SK-N-SH (cell line): Measurements from ENCODE around the gene CAPN7. TPM values are rescaled to one million over a fixed set of nuclear protein-coding genes. Genes with fewer than 3 reads are reported as not detected.

ENCODE experiments used
- CTCF ChIA-PET: fragments of 300-600, 350-600 bp; formaldehyde crosslinking; extraction: SDS; loops from one replicate; lab custom pipeline; 2021; lab: Yijun Ruan, JAX
- POLR2A ChIA-PET: fragments of 350-600 bp; sonication (Branson Sonifier 250); formaldehyde crosslinking; extraction: SDS; loops from one replicate; lab custom pipeline; 2020; ENCODE audit warnings: antibody characterized with exemption, inconsistent platforms; lab: Yijun Ruan, JAX
- DNase-seq: peaks from one replicate; pipeline ENCODE4 v3.0.0; 2012
- H2AFZ ChIP-seq: fragments of 200-600 bp; sonication (generic); 2 replicates; pipeline ENCODE4 v1.8.1; 2016; ENCODE audit warnings: antibody characterized with exemption, mild to moderate bottlenecking, low read depth
- H3F3A ChIP-seq: fragments of 200-600 bp; sonication (generic); replicated peaks from 2 replicates; pipeline ENCODE3; 2016; ENCODE audit warnings: antibody characterized with exemption, mild to moderate bottlenecking; ENCODE audit not compliant: insufficient read depth
- H3K27ac ChIP-seq, 2 experiments: fragments of 200-500 bp in 1 of 2; fragments of 200-600 bp in 1 of 2; sonication (Bioruptor generic) in 1 of 2; sonication (generic), shearing (Covaris generic) in 1 of 2; 2 replicates each; pipeline versions ENCODE4 v1.5.1 to v1.6.1; 2014 to 2016; ENCODE audit warnings: low read depth in 2 of 2, inconsistent platforms in 1 of 2, low read length in 1 of 2, mild to moderate bottlenecking in 1 of 2, mixed read lengths in 1 of 2
- H3K27me3 ChIP-seq: fragments of 200-600 bp; sonication (generic), shearing (Covaris generic); 2 replicates; pipeline ENCODE4 v1.6.1; 2016; ENCODE audit warnings: mixed run types; ENCODE audit not compliant: insufficient read depth
- H3K36me3 ChIP-seq, 2 experiments: fragments of 200-500 bp in 1 of 2; fragments of 200-600 bp in 1 of 2; sonication (Bioruptor generic) in 1 of 2; sonication (generic) in 1 of 2; replicated peaks in 1 of 2; 2 replicates each; pipeline versions ENCODE3 to v1.5.1; 2014 to 2016; ENCODE audit warnings: low read length in 1 of 2, mild to moderate bottlenecking in 1 of 2; ENCODE audit not compliant: insufficient read depth in 2 of 2, control insufficient read depth in 1 of 2
- H3K4me1 ChIP-seq, 2 experiments: fragments of 200-500 bp in 1 of 2; fragments of 200-600 bp in 1 of 2; sonication (Bioruptor generic) in 1 of 2; sonication (generic), shearing (Covaris generic) in 1 of 2; 2 replicates each; pipeline versions ENCODE4 v1.5.1 to v1.6.1; 2014 to 2016; ENCODE audit warnings: low read depth in 1 of 2, low read length in 1 of 2, mixed run types in 1 of 2; ENCODE audit not compliant: insufficient read depth in 2 of 2, control insufficient read depth in 1 of 2
- H3K4me2 ChIP-seq: fragments of 200-600 bp; sonication (generic), shearing (Covaris generic); 2 replicates; pipeline ENCODE4 v1.6.1; 2017; ENCODE audit warnings: mixed run types
- H3K4me3 ChIP-seq, 2 experiments: fragments of 200-500 bp in 1 of 2; fragments of 200-600 bp in 1 of 2; sonication (Bioruptor generic) in 1 of 2; sonication (generic), shearing (Covaris generic) in 1 of 2; 2 replicates each; pipeline versions ENCODE4 v1.5.1 to v1.8.1; 2014 to 2016; ENCODE audit warnings: low read depth in 2 of 2, inconsistent platforms in 1 of 2, low read length in 1 of 2, mild to moderate bottlenecking in 1 of 2, mixed read lengths in 1 of 2, moderate library complexity in 1 of 2
- H3K79me2 ChIP-seq: fragments of 200-600 bp; sonication (generic); 2 replicates; pipeline ENCODE4 v1.8.1; 2017; ENCODE audit warnings: mild to moderate bottlenecking; ENCODE audit not compliant: insufficient read depth
- H3K9ac ChIP-seq: fragments of 200-600 bp; sonication (generic); 2 replicates; pipeline ENCODE4 v1.6.1; 2017; ENCODE audit warnings: mixed run types
- H3K9me2 ChIP-seq: fragments of 200-600 bp; sonication (generic); 2 replicates; pipeline ENCODE4 v1.6.1; 2017; ENCODE audit warnings: mixed run types
- H3K9me3 ChIP-seq: fragments of 200-600 bp; sonication (generic); 2 replicates; pipeline ENCODE4 v1.6.1; 2017; ENCODE audit warnings: mixed run types, mild to moderate bottlenecking, moderate library complexity
- H4K20me1 ChIP-seq: fragments of 200-600 bp; sonication (generic); 2 replicates; pipeline ENCODE4 v1.6.1; 2017; ENCODE audit warnings: mild to moderate bottlenecking, mixed run types; ENCODE audit not compliant: insufficient read depth
- CHD2 ChIP-seq: fragments of 150-350 bp; IDR thresholded peaks from 2 replicates; pipeline ENCODE4 v1.6.1; 2018; ENCODE audit warnings: low read length; ENCODE audit not compliant: partially characterized antibody
- FOXM1 ChIP-seq: IDR thresholded peaks from 2 replicates; pipeline ENCODE4 v1.4.0; 2012; ENCODE audit warnings: low read depth, mild to moderate bottlenecking
- POLR2AphosphoS5 ChIP-seq: IDR thresholded peaks from 2 replicates; pipeline ENCODE4 v1.6.1; 2012; ENCODE audit warnings: low read depth, low read length
- RCOR1 ChIP-seq: fragments of 150-350 bp; IDR thresholded peaks from 2 replicates; pipeline ENCODE4 v1.6.1; 2017; ENCODE audit warnings: antibody characterized with exemption, low read length
- RFX5 ChIP-seq: IDR thresholded peaks from 2 replicates; pipeline ENCODE4 v1.6.1; 2012; ENCODE audit warnings: mild to moderate bottlenecking, improper control_type of control experiment, low read length
- RXRA ChIP-seq: IDR thresholded peaks from 2 replicates; pipeline ENCODE4 v1.4.0; 2012; ENCODE audit warnings: low read depth, mild to moderate bottlenecking, borderline replicate concordance
- USF2 ChIP-seq: fragments of 150-350 bp; IDR thresholded peaks from 2 replicates; pipeline ENCODE4 v1.6.1; 2017; ENCODE audit warnings: antibody characterized with exemption, low read length, low read depth, borderline replicate concordance
- WGBS: methylation state at CpG from one replicate; pipeline ENCODE4 v1.1.6; 2017; ENCODE audit warnings: low lambda C conversion rate; 5-methylcytosine and 5-hydroxymethylcytosine counted together
- polyA plus RNA-seq, 3 experiments: library from polyadenylated mRNA; depleted of rRNA; stranded (reverse); fragments of >200 nt; gene quantifications; 2 replicates each; pipeline ENCODE4 v1.2.3, GENCODE V29; 2012

The CAPN7 gene
- polyA plus RNA-seq, 1 of the 3 experiments (the other 2 are of a cell fraction), result 7.3 TPM

GRCh38 chr3:15216501-15216900 is 10.5 kb downstream of the CAPN7 start:
- H3F3A ChIP-seq, result peaks cover 3% of the 10 kb centered on the region
- no peak overlapping the region for H2AFZ ChIP-seq
- peaks cover 64 to 88% of the 10 kb centered on the region in 2 experiments for H3K36me3 ChIP-seq
- no peaks in the 10 kb centered on the region for H3K9me3 ChIP-seq
- WGBS, result 98% methylated on average over 1 of the region's 1 CpG
- H3K27ac ChIP-seq, result no peak overlapping the region
- no peaks in the 10 kb centered on the region for H3K9me2 ChIP-seq
- DNase-seq, result no peak
- peaks cover 26% of the 10 kb centered on the region for H3K79me2 ChIP-seq
- H3K27me3 ChIP-seq, result no peaks in the 10 kb centered on the region
- H3K9ac ChIP-seq, result no peak overlapping the region
- 0 out of 2 replicates have a peak, but pooled peaks cover 2% of the 10 kb centered on the region for H4K20me1 ChIP-seq
- H3K4me3 ChIP-seq, result no peak overlapping the region
- CTCF ChIA-PET, result no interaction called here
- no peak overlapping the region for H3K4me2 ChIP-seq
- no peaks in the 10 kb centered on the region for H3K4me1 ChIP-seq
- POLR2A ChIA-PET, result no interaction called here
- TF ChIP-seq CHD2 (no peak), RCOR1 (no peak), FOXM1 (no peak), POLR2AphosphoS5 (no peak), USF2 (no peak)

- TF ChIP-seq POLR2AphosphoS5, result no peak
- TF ChIP-seq RXRA, result no peak
- Histone ChIP-seq H3K4me1 (no peaks in the 10 kb centered on the region), H3K4me3 (no peak overlapping the region), H3K27ac (no peak overlapping the region), H3K9ac (no peak overlapping the region), H3K9me2 (no peaks in the 10 kb centered on the region), H3F3A (peaks cover 3% of the 10 kb centered on the region), H4K20me1 (no peaks in the 10 kb centered on the region), H3K9me3 (no peaks in the 10 kb centered on the region), H3K36me3 (peaks cover 63 to 88% of the 10 kb centered on the region in 2 experiments), H3K79me2 (peaks cover 20% of the 10 kb centered on the region), H3K4me2 (no peak overlapping the region), H2AFZ (no peak overlapping the region), H3K27me3 (no peaks in the 10 kb centered on the region)
- WGBS, result 94% methylated on average over 4 of the region's 4 CpGs
- POLR2A ChIA-PET, result no interaction called here
- CTCF ChIA-PET, result interaction anchor here (0.7 to 3.7 kb wide), 3 partner anchors 12 to 109 kb away, joined by 3 to 19 read pairs (median 4); no protein-coding TSS in a partner anchor
- no peak for DNase-seq
Measured at GRCh38 chr3:15217011-15217671, 11.1 kb downstream of the CAPN7 start.

- H2AFZ ChIP-seq, result no peak overlapping the region
- TF ChIP-seq RFX5, result no peak
- no peaks in the 10 kb centered on the region for H3K9me3 ChIP-seq
- H3K9me2 ChIP-seq, result no peaks in the 10 kb centered on the region
- DNase-seq, result no peak
- 71% methylated on average over 2 of the region's 2 CpGs for WGBS
- peaks cover 63 to 88% of the 10 kb centered on the region in 2 experiments for H3K36me3 ChIP-seq
- no peaks in the 10 kb centered on the region for H4K20me1 ChIP-seq
- H3F3A ChIP-seq, result peaks cover 4% of the 10 kb centered on the region
- ChIA-PET CTCF (interaction anchor here (0.7 to 3.7 kb wide), 3 partner anchors 11 to 110 kb away, joined by 3 to 19 read pairs (median 4); no protein-coding TSS in a partner anchor), POLR2A (no interaction called here)
- H3K4me2 ChIP-seq, result no peak overlapping the region
- no peak overlapping the region for H3K27ac ChIP-seq
- H3K9ac ChIP-seq, result no peak overlapping the region
- no peaks in the 10 kb centered on the region for H3K4me1 ChIP-seq
- peaks cover 20% of the 10 kb centered on the region for H3K79me2 ChIP-seq
- no peak overlapping the region for H3K4me3 ChIP-seq
- H3K27me3 ChIP-seq, result no peaks in the 10 kb centered on the region
Measured at GRCh38 chr3:15217841-15218267, 11.8 kb downstream of the CAPN7 start.
